ENCODE measurements around the gene CAPN9.
"Not testable (repeated sequence)": the region's sequence is repeated elsewhere in the genome, so short reads cannot be mapped to it uniquely, and the experiment has no call there.

Gene CAPN9

DNA sequence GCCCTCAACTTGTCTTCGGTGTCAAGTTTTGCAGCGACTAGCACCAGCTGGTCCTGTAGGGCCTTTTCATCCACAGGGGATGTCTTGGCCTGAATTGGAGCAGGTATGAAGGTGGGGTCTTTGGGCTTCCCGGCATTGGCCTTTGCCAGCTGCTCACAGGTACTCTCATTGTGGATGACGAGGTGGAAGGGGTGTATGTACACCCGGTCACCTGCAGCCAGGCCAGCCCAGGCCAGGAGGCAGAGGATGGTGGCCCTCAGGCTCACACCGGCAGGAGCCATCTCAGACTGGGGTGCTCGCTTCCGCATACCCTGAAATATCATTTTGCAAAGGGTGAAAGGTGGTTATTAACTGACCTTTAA lies 36.7 kb upstream of the CAPN9 start:
- no peak for FAIRE-seq
- no peak for DNase-seq (ENCODE audit: insufficient read length, low spot score)

- FAIRE-seq (no peak), DNase-seq (ENCODE audit: insufficient read length, low spot score) (no peak)
These were observed 35.9 kb upstream of the CAPN9 start for GRCh38 chr1:230711245-230711644.

DNA sequence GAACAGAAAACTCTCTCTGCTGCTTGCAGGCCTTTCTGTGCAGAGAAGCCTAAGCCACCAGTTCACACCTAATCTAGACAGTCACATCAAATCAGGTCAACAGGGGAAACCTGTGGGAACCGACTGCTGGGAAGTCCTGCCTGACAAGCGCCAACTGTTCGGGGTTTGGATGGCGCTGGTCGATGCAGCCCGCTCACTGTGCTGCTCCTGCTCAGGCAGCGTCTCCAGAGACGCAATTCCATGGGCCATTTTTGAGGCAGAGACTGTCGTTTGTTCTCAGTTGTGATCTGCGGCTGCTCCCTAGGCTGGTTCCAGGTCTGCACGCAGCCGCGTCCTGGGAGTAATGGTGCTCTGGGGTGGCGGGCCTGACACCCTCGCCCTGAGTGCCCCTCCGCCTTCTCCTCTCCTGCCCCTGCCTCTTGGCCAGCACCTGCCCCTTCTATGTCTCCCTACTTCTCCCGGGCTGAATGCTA lies 34.7 kb upstream of the CAPN9 start:
- FAIRE-seq (no peak), DNase-seq (ENCODE audit: insufficient read length, low spot score) (no peak)

DNA sequence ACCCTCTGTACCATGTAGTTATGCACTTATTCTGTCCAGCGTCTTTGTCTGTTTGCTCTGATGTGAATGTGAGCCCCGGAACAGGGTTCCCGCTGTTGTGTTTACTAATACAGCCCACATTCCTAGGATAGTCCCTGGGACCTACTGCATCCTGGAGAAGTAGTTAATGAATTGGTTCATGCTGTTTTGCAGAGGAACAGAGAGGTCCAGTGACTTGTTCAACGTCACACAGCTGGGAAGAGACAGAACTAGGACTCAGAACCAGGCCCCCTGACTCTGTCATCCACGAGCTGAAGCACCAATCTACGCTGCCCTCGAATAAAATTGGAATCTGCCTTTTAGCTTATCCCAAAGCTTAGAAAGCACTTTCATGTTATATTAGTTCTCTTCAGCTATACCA lies 34.0 kb upstream of the CAPN9 start:
- FAIRE-seq (no peak), DNase-seq (ENCODE audit: insufficient read length, low spot score) (no peak)

DNA sequence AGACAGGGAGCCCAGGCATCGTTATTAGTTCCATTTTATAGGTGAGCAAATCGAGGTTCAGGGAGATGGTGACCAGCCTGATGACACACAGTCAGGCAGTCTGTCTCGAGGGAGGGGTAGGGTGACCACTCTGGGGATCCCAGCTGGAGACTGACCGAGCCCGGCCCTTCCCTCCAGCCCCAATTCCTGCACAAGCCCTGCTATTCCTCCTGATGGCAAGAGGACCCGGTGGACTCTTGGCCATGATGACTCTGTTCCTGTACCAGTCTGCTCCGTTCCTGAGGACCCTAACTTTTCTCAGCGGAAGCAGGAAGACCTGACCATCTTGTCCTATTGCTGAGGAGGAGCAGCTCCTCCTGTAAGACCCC lies 33.7 kb upstream of the CAPN9 start:
- no peak for DNase-seq (ENCODE audit: insufficient read length, low spot score)
- no peak for FAIRE-seq

- DNase-seq (ENCODE audit: insufficient read length, low spot score): no peak
These were observed 33.0 kb upstream of the CAPN9 start, which contains the start of gene AGT for GRCh38 chr1:230713915-230714764. Gene AGT, minus strand, starts transcription at chr1:230714122. Its CDS starts 3,299 bp downstream, at chr1:230710823.

DNA sequence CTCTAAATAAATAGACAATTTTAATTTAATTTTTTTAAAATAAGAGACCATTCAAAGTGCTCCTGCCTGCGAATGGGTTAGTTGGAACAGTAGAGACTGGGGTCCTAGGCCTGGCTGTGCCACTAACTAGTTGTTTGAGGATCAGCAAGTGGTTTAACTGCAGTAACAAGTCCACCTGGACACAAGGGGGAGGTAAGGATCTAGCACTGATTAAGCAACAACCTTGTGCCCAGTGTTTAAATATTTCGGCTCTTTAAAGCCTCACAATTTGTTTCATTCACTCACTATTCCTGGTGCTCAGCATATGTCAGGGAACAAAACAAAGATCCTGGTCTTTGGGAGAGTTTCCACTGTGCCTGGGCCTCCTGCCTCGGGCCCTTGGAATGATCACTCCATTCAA lies 31.7 kb upstream of the CAPN9 start:
- DNase-seq (ENCODE audit: insufficient read length, low spot score) (no peak), FAIRE-seq (no peak)

More at GRCh38 chr1:230713915-230714764, 33.0 kb upstream of the CAPN9 start, which contains the start of gene AGT:
- no peak for FAIRE-seq

- not testable (repeated sequence) for DNase-seq (ENCODE audit: insufficient read length, low spot score); FAIRE-seq
These were observed 30.7 kb upstream of the CAPN9 start for GRCh38 chr1:230716453-230716852.

GRCh38 chr1:230717251-230717650 lies 29.9 kb upstream of the CAPN9 start:
- no peak for DNase-seq (ENCODE audit: insufficient read length, low spot score)
- FAIRE-seq: no peak

GRCh38 chr1:230721849-230722522 lies 25.2 kb upstream of the CAPN9 start:
- FAIRE-seq; DNase-seq (ENCODE audit: insufficient read length, low spot score): not testable (repeated sequence)

DNA sequence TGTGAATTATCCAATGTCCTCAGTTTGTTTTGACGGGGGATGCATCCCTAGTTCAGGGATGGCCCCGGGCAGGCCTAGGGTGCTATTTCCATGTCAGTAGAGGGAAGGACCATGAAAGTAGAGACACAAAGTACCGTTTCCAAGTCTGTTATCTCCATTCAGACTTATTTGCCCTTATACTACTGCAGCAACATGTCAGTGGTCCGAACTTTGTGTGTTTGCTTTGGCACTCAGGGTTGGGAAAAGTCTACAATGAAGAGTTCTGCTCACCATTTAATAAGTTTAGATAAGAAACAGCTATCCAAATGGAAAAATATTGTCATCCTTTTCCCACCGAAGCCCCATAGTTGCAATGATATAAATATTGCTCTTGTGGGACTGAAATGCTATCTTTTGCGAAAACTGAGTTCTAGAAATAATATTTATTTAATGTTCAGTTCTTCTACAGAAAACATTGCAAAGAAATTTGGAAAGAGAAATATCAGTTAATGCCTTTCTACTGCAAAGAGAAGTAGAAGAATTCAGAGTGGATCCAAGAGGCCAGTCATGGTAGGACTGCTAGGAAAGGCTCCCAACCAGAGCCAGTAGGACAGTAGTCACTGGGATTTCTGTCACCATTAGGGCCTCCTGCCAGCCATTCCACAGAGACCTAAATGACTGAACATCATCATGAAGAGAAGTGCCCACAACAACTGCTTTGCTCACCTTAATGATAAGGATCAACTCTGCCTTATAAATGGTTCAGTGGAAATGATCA lies 21.8 kb upstream of the CAPN9 start:
- FAIRE-seq: no peak
- no peak for DNase-seq (ENCODE audit: insufficient read length, low spot score)

DNA sequence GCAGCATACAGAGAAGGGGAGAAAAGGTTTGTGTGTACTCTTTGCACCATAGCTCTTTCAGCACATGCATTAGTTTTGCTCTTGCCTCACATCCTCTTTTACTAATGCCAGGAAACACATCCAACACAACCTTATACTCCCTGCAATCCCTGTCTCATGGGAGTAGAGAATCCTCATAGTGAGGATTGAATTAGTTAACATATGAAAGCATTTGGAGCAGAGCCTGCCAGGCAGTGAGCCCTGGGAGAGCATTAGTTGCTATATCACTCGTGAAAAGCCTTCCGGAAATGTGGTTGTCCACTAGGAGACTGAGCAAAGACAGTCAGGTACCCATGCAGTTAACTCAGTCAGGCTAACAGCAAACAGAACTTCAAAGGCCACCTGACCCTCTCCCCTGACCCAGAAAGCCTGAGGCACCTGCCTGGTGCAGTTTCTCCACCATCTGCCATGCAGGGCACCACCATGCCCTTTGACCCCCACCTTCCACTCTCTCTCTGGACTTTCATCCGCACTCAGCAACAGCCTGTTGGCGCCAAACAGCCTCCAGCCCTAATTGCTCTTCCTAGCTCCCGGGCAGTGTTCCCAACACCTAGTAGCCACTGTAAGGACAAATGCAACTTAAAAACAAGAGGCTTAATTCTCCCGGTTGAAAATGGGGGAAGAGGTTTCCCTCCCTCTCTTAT lies 18.3 kb upstream of the CAPN9 start:
- DNase-seq (ENCODE audit: insufficient read length, low spot score): no peak

DNA sequence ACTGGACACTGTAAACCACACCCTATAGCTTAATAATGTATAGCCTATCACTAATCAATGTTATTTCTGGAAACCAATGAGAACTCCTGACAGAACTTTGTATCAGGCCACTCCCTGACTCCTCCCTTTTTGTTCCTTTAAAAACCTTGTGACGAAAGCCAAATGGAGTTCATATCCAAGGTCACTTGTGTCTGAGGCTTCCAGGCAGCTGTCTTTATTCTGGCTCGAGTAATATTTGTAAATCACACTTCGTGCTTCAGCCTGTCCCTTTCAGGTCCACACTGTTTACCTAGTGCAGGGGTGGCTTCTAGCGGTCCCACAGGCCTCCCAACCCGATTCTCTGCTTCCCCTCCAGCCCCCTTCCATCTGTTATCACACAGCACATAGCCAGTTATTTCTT lies 16.2 kb upstream of the CAPN9 start:
- no peak for DNase-seq (ENCODE audit: insufficient read length, low spot score)
- FAIRE-seq: no peak

More for the DNA sequence above, 18.3 kb upstream of the CAPN9 start:
- FAIRE-seq: no peak

DNA sequence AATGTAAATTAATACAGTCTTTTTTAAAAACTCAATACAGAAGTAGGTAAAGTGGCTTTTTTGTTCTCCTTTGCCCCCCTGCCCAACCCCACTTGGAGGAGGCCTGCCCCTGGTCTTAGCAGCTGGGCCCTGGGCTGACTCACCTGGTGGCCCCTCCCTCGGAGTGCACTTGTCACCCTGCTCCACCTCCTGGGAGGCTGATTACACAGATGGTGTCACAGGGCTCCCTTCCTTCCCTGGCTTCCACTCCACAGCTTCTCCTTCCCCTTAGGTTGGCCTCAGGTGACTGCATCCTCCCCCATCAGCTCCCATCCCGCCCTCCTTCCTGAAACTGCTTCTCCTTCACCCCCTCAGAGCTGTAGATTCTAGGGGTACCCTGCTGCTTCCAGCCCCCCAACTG lies 11.7 kb upstream of the CAPN9 start:
- no peak for FAIRE-seq
- DNase-seq (ENCODE audit: insufficient read length, low spot score): no peak

GRCh38 chr1:230737622-230738262 lies 9.4 kb upstream of the CAPN9 start:
- FAIRE-seq (no peak), DNase-seq (ENCODE audit: insufficient read length, low spot score) (no peak)

DNA sequence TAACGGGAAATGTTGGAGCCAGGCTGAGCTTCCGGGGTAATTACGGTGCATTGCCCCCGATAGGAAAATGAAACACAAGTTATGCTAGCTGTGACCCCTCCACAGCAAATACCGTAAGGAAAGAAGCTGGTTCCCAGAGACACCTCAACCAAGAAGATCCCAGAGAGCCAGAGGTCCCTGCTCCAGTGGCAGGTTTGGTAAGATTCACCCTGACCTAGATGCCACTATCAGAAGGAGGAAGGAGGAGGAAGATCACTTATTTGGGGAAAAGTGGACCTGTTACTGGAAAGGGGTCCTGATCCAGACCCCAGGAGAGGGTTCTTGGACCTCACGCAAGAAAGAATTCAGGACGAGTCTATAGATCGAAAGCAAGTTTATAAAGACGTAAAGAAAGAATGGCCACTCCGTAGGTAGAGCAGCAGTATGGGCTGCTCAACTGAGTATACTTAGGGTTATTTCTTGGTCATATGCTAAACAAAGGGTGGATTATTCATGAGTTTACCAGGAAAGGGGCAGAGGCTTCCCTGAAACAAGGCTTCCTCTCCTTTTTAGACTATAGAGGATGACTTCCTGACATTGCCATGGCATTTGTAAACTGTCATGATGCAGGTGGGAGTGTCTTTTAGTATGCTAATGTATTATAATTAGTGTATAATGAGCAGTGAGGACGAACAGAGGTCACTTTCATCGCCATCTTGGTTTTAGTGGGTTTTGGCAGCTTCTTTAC lies 7.5 kb upstream of the CAPN9 start:
- FAIRE-seq (no peak), DNase-seq (ENCODE audit: insufficient read length, low spot score) (no peak)

- DNase-seq (ENCODE audit: insufficient read length, low spot score) (no peak), FAIRE-seq (no peak)
These were observed 3.3 kb upstream of the CAPN9 start for GRCh38 chr1:230743899-230744298.

DNA sequence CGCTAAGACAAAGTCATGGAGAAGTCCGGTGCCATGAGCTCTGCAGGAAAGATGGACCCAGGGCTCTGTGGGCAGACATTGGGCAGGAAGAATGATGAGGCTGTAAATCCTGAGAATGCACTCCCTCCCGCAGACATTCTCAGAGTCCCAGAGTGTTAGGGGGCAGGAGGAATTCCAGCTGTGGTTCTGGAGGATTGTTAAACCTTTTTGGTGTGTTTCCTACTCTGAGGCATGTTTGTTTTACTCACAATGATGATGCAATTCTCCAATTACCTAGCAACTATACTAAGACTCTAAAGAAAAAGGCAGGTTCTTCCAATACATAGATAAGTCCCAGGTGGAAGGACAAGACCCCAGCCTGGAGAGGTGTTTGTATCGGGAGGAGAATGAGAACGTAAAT lies 2.8 kb upstream of the CAPN9 start:
- no peak for DNase-seq (ENCODE audit: insufficient read length, low spot score)
- FAIRE-seq: no peak

DNA sequence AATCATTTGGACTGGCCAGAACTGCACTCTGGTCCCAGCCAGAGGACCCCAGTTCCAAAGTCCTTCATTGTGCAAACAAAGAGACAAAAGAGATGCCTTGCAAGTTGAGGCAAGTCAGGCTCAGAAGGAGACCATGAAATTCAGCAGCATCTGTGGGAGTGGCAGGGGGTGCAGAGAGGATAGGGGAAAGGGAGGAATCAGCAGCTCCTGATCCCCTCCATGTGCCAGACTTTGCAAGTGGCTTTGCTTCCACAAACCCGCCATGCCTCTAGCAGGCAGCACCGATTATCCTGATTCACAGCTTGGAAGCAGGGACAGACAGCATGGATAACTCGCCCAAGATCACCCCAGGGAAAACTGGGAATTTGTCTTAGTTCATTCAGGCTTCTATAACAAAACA lies 2.1 kb upstream of the CAPN9 start:
- DNase-seq (ENCODE audit: insufficient read length, low spot score) (no peak), FAIRE-seq (no peak)

GRCh38 chr1:230746617-230747016 lies 571 bp upstream of the CAPN9 start:
- no peak for DNase-seq (ENCODE audit: insufficient read length, low spot score)

More at GRCh38 chr1:230746617-230747016, 571 bp upstream of the CAPN9 start:
- FAIRE-seq: no peak
